DOHH2 (cell line): ENCODE results near the gene BPHL.

Experiments
- EZH2phosphoT487 ChIP-seq: fragments of 200-600 bp; sonication (generic); IDR thresholded peaks from 2 replicates; pipeline ENCODE4 v1.6.1; 2017; ENCODE audit warnings: borderline replicate concordance, mild to moderate bottlenecking, antibody characterized with exemption, low read length, moderate library complexity, mixed read lengths
- TF ChIP-seq, protein P1 (sequence below): fragments of 200-600 bp; sonication (generic); IDR thresholded peaks from one replicate; pipeline ENCODE4 v1.5.1; 2014; ENCODE audit warnings: antibody characterized with exemption, mild to moderate bottlenecking, low read depth, low read length; ENCODE audit not compliant: poor library complexity, severe bottlenecking

GRCh38 chr6:3136292-3137011 is 17.9 kb downstream of the BPHL start:
- TF ChIP-seq, protein P1, sequence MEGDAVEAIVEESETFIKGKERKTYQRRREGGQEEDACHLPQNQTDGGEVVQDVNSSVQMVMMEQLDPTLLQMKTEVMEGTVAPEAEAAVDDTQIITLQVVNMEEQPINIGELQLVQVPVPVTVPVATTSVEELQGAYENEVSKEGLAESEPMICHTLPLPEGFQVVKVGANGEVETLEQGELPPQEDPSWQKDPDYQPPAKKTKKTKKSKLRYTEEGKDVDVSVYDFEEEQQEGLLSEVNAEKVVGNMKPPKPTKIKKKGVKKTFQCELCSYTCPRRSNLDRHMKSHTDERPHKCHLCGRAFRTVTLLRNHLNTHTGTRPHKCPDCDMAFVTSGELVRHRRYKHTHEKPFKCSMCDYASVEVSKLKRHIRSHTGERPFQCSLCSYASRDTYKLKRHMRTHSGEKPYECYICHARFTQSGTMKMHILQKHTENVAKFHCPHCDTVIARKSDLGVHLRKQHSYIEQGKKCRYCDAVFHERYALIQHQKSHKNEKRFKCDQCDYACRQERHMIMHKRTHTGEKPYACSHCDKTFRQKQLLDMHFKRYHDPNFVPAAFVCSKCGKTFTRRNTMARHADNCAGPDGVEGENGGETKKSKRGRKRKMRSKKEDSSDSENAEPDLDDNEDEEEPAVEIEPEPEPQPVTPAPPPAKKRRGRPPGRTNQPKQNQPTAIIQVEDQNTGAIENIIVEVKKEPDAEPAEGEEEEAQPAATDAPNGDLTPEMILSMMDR, result no peak
- TF ChIP-seq EZH2phosphoT487, result no peak
